Measurements from ENCODE around the gene ALOX15B. TPM values are rescaled to one million over a fixed set of nuclear protein-coding genes. Genes with fewer than 3 reads are reported as not detected.

Gene ALOX15B
- total and polyA plus RNA-seq, 2 of the 13 experiments (the other 11 are each of a cell fraction or from before 2014, with no cell fraction given) = not detected

DNA sequence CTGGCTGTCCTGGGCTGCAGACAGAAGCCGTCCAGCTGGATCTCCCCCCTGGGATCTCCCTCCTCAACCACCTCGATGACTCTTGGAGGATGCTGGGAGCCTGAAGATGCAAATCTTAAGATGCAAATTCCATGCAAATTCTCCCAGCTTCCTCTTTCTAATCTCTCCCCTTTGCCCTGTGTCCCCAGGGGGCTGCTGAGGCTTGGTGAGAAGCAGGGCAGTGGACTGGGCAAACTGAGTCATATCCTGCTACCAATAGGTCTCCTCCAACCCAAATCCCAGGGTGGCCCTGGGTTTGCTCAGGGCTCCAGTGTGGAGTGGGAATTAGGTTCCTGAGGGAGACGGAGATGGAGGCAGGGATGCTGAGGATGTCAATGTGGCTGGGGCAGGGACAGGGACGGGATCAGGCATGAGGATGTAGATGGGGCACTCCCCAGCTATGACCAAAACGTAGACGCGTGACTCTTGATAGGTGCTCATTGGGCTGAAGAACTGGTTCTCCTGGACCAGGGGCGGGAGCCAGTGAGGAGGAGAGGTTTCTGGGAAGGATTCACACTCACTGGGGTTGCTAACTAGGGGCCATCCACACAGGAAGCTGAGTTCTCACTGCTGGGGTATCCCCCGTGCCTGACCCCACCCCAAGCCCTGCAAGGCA, 52.3 kb downstream of the ALOX15B start:
- no peaks in the 10 kb centered on the region for H3K9me3 ChIP-seq (ENCODE audit: low read length)
- 43% methylated on average over 7 of the region's 9 CpGs for WGBS (ENCODE audit: low lambda C conversion rate)
- intact Hi-C loops (cut with micrococcal nuclease; ENCODE audit: unreplicated experiment) (no loop called here), in situ Hi-C loops (cut with HindIII; ENCODE audit: extremely low pct_ligation_motif_present, low pct_unique_long_range_greater_than_20kb) (no loop called here)
- H3K9ac ChIP-seq (ENCODE audit: insufficient read depth, low read depth, low read length) = no peak overlapping the region
- no peaks in the 10 kb centered on the region for H3K79me2 ChIP-seq (ENCODE audit: insufficient read depth, low read length)
- ChIA-PET POLR2A (no interaction called here), CTCF (ENCODE audit: low intra/inter-chr PET ratio, low total read pairs) (no interaction called here)
- FAIRE-seq = no peak
- no peak overlapping the region for H3K27ac ChIP-seq (ENCODE audit: extremely low read length, insufficient read depth, low read length)
- no TSS peak for BruUV-seq (replicated peaks)
- no peaks in the 10 kb centered on the region; the same call in 1 of the 2 replicates for H3K4me1 ChIP-seq (ENCODE audit: insufficient read depth, low read length)
- no peak overlapping the region for H3K4me2 ChIP-seq (ENCODE audit: low read depth, low read length)
- H3K4me3 ChIP-seq (replicated peaks in 1 of 3; ENCODE audit: insufficient read depth in 1 of 3, low read depth in 2 of 3, low read length in 3 of 3) = no peak overlapping the region
- H3K36me3 ChIP-seq (replicated peaks in 1 of 2; ENCODE audit: control insufficient read depth in 1 of 2, insufficient read depth in 2 of 2, low read length in 2 of 2) = no peaks in the 10 kb centered on the region
- no peak for ATAC-seq
- no peaks in the 10 kb centered on the region for H4K20me1 ChIP-seq (ENCODE audit: insufficient read depth, low read length)
- H3K27me3 ChIP-seq (ENCODE audit: control insufficient read depth in 1 of 2, insufficient read depth in 2 of 2, low read length in 2 of 2) = peaks cover 9 to 71% of the 10 kb centered on the region in 2 experiments; a peak in 4 of 5 replicates
- H2AFZ ChIP-seq (ENCODE audit: low read length) = no peak overlapping the region
- DNase-seq (ENCODE audit: low spot score) = no peak
- TF ChIP-seq FIP1L1 (IDR thresholded peaks at IDR 0.05; ENCODE audit: borderline replicate concordance, insufficient read depth, low read depth, low read length) = no peak
- TF ChIP-seq, protein P1, sequence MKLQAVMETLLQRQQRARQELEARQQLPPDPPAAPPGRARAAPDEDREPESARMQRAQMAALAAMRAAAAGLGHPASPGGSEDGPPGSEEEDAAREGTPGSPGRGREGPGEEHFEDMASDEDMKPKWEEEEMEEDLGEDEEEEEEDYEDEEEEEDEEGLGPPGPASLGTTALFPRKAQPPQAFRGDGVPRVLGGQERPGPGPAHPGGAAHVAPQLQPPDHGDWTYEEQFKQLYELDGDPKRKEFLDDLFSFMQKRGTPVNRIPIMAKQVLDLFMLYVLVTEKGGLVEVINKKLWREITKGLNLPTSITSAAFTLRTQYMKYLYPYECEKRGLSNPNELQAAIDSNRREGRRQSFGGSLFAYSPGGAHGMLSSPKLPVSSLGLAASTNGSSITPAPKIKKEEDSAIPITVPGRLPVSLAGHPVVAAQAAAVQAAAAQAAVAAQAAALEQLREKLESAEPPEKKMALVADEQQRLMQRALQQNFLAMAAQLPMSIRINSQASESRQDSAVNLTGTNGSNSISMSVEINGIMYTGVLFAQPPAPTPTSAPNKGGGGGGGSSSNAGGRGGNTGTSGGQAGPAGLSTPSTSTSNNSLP (IDR thresholded peaks at IDR 0.05; ENCODE audit: low read depth, low read length) = no peak
- TF ChIP-seq MEIS1 (CRISPR knock-in tag; IDR thresholded peaks at IDR 0.05; ENCODE audit: borderline replicate concordance) = no peak
- TF ChIP-seq, protein P2, sequence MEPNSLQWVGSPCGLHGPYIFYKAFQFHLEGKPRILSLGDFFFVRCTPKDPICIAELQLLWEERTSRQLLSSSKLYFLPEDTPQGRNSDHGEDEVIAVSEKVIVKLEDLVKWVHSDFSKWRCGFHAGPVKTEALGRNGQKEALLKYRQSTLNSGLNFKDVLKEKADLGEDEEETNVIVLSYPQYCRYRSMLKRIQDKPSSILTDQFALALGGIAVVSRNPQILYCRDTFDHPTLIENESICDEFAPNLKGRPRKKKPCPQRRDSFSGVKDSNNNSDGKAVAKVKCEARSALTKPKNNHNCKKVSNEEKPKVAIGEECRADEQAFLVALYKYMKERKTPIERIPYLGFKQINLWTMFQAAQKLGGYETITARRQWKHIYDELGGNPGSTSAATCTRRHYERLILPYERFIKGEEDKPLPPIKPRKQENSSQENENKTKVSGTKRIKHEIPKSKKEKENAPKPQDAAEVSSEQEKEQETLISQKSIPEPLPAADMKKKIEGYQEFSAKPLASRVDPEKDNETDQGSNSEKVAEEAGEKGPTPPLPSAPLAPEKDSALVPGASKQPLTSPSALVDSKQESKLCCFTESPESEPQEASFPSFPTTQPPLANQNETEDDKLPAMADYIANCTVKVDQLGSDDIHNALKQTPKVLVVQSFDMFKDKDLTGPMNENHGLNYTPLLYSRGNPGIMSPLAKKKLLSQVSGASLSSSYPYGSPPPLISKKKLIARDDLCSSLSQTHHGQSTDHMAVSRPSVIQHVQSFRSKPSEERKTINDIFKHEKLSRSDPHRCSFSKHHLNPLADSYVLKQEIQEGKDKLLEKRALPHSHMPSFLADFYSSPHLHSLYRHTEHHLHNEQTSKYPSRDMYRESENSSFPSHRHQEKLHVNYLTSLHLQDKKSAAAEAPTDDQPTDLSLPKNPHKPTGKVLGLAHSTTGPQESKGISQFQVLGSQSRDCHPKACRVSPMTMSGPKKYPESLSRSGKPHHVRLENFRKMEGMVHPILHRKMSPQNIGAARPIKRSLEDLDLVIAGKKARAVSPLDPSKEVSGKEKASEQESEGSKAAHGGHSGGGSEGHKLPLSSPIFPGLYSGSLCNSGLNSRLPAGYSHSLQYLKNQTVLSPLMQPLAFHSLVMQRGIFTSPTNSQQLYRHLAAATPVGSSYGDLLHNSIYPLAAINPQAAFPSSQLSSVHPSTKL (CRISPR knock-in tag; IDR thresholded peaks at IDR 0.05) = no peak
- no peak for TF ChIP-seq SRSF4 (IDR thresholded peaks at IDR 0.05; ENCODE audit: low read depth, low read length, poor library complexity, severe bottlenecking)
- TF ChIP-seq, protein P3, sequence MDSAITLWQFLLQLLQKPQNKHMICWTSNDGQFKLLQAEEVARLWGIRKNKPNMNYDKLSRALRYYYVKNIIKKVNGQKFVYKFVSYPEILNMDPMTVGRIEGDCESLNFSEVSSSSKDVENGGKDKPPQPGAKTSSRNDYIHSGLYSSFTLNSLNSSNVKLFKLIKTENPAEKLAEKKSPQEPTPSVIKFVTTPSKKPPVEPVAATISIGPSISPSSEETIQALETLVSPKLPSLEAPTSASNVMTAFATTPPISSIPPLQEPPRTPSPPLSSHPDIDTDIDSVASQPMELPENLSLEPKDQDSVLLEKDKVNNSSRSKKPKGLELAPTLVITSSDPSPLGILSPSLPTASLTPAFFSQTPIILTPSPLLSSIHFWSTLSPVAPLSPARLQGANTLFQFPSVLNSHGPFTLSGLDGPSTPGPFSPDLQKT (CRISPR knock-in tag; IDR thresholded peaks at IDR 0.05; ENCODE audit: borderline replicate concordance) = no peak
- no peak for TF ChIP-seq ZNF354B (CRISPR knock-in tag; IDR thresholded peaks at IDR 0.05)
- no peak for TF ChIP-seq NFE2 (CRISPR knock-in tag; IDR thresholded peaks at IDR 0.05)
- TF ChIP-seq, protein P4, sequence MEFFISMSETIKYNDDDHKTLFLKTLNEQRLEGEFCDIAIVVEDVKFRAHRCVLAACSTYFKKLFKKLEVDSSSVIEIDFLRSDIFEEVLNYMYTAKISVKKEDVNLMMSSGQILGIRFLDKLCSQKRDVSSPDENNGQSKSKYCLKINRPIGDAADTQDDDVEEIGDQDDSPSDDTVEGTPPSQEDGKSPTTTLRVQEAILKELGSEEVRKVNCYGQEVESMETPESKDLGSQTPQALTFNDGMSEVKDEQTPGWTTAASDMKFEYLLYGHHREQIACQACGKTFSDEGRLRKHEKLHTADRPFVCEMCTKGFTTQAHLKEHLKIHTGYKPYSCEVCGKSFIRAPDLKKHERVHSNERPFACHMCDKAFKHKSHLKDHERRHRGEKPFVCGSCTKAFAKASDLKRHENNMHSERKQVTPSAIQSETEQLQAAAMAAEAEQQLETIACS (CRISPR knock-in tag; IDR thresholded peaks at IDR 0.05) = no peak
